COLO668 (cell line): ENCODE results near the gene TBX1.
"Not testable (repeated sequence)": the region's sequence is repeated elsewhere in the genome, so short reads cannot be mapped to it uniquely, and the experiment has no call there.

Experiments
- DNase-seq: peaks from one replicate; lab custom pipeline; 2025; ENCODE audit not compliant: unreplicated experiment; lab: John Stamatoyannopoulos, UW

TBX1 gene

GRCh38 chr22:19763458-19764298 lies 3.1 kb downstream of the TBX1 start:
- no peak for DNase-seq

GRCh38 chr22:19764299-19764593 lies 3.7 kb downstream of the TBX1 start:
- DNase-seq = no peak

GRCh38 chr22:19764636-19765476 lies 4.3 kb downstream of the TBX1 start:
- DNase-seq = no peak

GRCh38 chr22:19765477-19766239 lies 5.1 kb downstream of the TBX1 start:
- peak; percentile 24 for DNase-seq

GRCh38 chr22:19766240-19766510 lies 5.6 kb downstream of the TBX1 start:
- DNase-seq = peak; percentile 34

GRCh38 chr22:19766511-19767426 lies 6.2 kb downstream of the TBX1 start:
- DNase-seq = peak; percentile 78

- DNase-seq = no peak
Measured at GRCh38 chr22:19767427-19768341, 7.1 kb downstream of the TBX1 start.

- DNase-seq = no peak
Measured at GRCh38 chr22:19769393-19769715, 8.8 kb downstream of the TBX1 start.

GRCh38 chr22:19770349-19771220 lies 10.0 kb downstream of the TBX1 start:
- DNase-seq = no peak

GRCh38 chr22:19772422-19772672 lies 11.8 kb downstream of the TBX1 start:
- DNase-seq = no peak

GRCh38 chr22:19772673-19773469 lies 12.3 kb downstream of the TBX1 start:
- DNase-seq = no peak

- DNase-seq = no peak
Measured at GRCh38 chr22:19773470-19774040, 13.0 kb downstream of the TBX1 start.

- no peak for DNase-seq
Measured at GRCh38 chr22:19774628-19775027, 14.1 kb downstream of the TBX1 start.

GRCh38 chr22:19775496-19776325 lies 15.1 kb downstream of the TBX1 start:
- no peak for DNase-seq

GRCh38 chr22:19776433-19777031 lies 16.0 kb downstream of the TBX1 start:
- no peak for DNase-seq

- DNase-seq = not testable (repeated sequence)
Measured at GRCh38 chr22:19777192-19777591, 16.6 kb downstream of the TBX1 start.

GRCh38 chr22:19779011-19779421 lies 18.4 kb downstream of the TBX1 start:
- DNase-seq = no peak
